Neural progenitor cell (in vitro differentiated cells): Measurements from ENCODE around the gene ZFP1. TPM values are rescaled to one million over a fixed set of nuclear protein-coding genes. Genes with fewer than 3 reads are reported as not detected.

Experiments
- DNase-seq: peaks from one replicate; pipeline ENCODE4 v3.0.0-alpha.2; 2016; ENCODE audit warnings: low spot score
- H2AFZ ChIP-seq: fragments of 200-600 bp; sonication (generic); replicated peaks from 2 replicates; pipeline ENCODE4 v1.6.1; 2016; ENCODE audit warnings: antibody characterized with exemption
- H3F3A ChIP-seq: fragments of 200-600 bp; sonication (generic); 2 replicates; pipeline ENCODE4 v1.6.1; 2016; ENCODE audit warnings: antibody characterized with exemption, low read depth
- H3K27ac ChIP-seq: fragments of 200-600 bp; sonication (generic); 2 replicates; pipeline ENCODE4 v1.5.1; 2016; ENCODE audit warnings: mild to moderate bottlenecking
- H3K27me3 ChIP-seq: fragments of 200-600 bp; sonication (generic); 2 replicates; pipeline ENCODE4 v1.6.1; 2016; ENCODE audit warnings: mild to moderate bottlenecking, moderate library complexity
- H3K36me3 ChIP-seq: fragments of 200-600 bp; sonication (generic); 2 replicates; pipeline ENCODE4 v1.5.1; 2016
- H3K4me1 ChIP-seq: fragments of 200-600 bp; sonication (generic); 2 replicates; pipeline ENCODE4 v1.6.1; 2016; ENCODE audit warnings: mixed run types
- H3K4me2 ChIP-seq: fragments of 200-600 bp; sonication (generic); 2 replicates; pipeline ENCODE4 v1.6.1; 2016
- H3K4me3 ChIP-seq: fragments of 200-600 bp; sonication (generic); 2 replicates; pipeline ENCODE4 v1.5.1; 2016
- H3K79me2 ChIP-seq: fragments of 200-600 bp; sonication (generic); 2 replicates; pipeline ENCODE4 v1.6.1; 2016; ENCODE audit warnings: low read depth
- H3K9ac ChIP-seq: fragments of 200-600 bp; sonication (generic); 2 replicates; pipeline ENCODE4 v1.6.1; 2016
- H3K9me3 ChIP-seq: fragments of 200-600 bp; sonication (generic); 2 replicates; pipeline ENCODE4 v1.5.1; 2016; ENCODE audit warnings: low read depth
- H4K20me1 ChIP-seq: fragments of 200-600 bp; sonication (generic); 2 replicates; pipeline ENCODE4 v1.6.1; 2016; ENCODE audit warnings: low read depth
- H3K27ac Mint-ChIP-seq: 3 replicates; pipeline ENCODE4 v1.8.0; 2021; ENCODE audit warnings: mixed read lengths
- H3K27me3 Mint-ChIP-seq: 2 replicates; pipeline ENCODE4 v1.8.0; 2022; ENCODE audit warnings: low read depth, mild to moderate bottlenecking, inconsistent platforms, moderate library complexity, mixed read lengths; ENCODE audit not compliant: insufficient read depth
- H3K36me3 Mint-ChIP-seq: 3 replicates; pipeline ENCODE4 v1.8.0; 2021; ENCODE audit warnings: mixed read lengths
- H3K4me1 Mint-ChIP-seq: 3 replicates; pipeline ENCODE4 v1.8.0; 2021; ENCODE audit warnings: mixed read lengths
- H3K4me3 Mint-ChIP-seq: 3 replicates; pipeline ENCODE4 v1.8.0; 2021; ENCODE audit warnings: mild to moderate bottlenecking, moderate library complexity, mixed read lengths
- H3K9me3 Mint-ChIP-seq: 3 replicates; pipeline ENCODE4 v1.8.0; 2020; ENCODE audit warnings: mixed read lengths
- CTCF ChIP-seq: fragments of 200-600 bp; sonication (generic); IDR thresholded peaks from 2 replicates; pipeline ENCODE4 v1.5.1; 2017; ENCODE audit warnings: antibody characterized with exemption, mild to moderate bottlenecking
- EZH2 ChIP-seq: fragments of 200-600 bp; sonication (generic); IDR thresholded peaks from 2 replicates; pipeline ENCODE4 v1.6.1; 2017; ENCODE audit warnings: antibody characterized with exemption, mild to moderate bottlenecking, moderate library complexity
- EZH2phosphoT487 ChIP-seq: fragments of 200-600 bp; sonication (generic); IDR thresholded peaks from 2 replicates; pipeline ENCODE4 v1.6.1; 2017; ENCODE audit warnings: antibody characterized with exemption
- total RNA-seq: library from RNA; depleted of rRNA; stranded (reverse); fragments of >200 nt; gene quantifications from 2 replicates; pipeline ENCODE4 v1.2.3, GENCODE V29; 2015; ENCODE audit warnings: low replicate concordance

The ZFP1 gene
- total RNA-seq, 1 donor from 2014 or later: 35.4 TPM

GRCh38 chr16:75160386-75160785, 12.1 kb downstream of the ZFP1 start:
- H2AFZ ChIP-seq: no peak overlapping the region
- H3K27ac ChIP-seq: no peak overlapping the region
- Mint-ChIP-seq H3K9me3 (peaks cover 77% of the 10 kb centered on the region), H3K4me3 (no peak overlapping the region), H3K4me1 (no peaks in the 10 kb centered on the region), H3K27me3 (peaks cover 4% of the 10 kb centered on the region), H3K36me3 (peaks cover 75% of the 10 kb centered on the region), H3K27ac (no peak overlapping the region)
- no peak overlapping the region for H3K9ac ChIP-seq
- no peak for TF ChIP-seq EZH2phosphoT487
- TF ChIP-seq EZH2: no peak
- TF ChIP-seq CTCF: no peak
- H3F3A ChIP-seq: peaks cover 3% of the 10 kb centered on the region
- H3K4me2 ChIP-seq: no peak overlapping the region
- peaks cover 10% of the 10 kb centered on the region for H3K9me3 ChIP-seq
- H3K4me3 ChIP-seq: no peak overlapping the region
- H3K79me2 ChIP-seq: peaks cover 81% of the 10 kb centered on the region
- no peaks in the 10 kb centered on the region for H3K4me1 ChIP-seq
- peaks cover 14% of the 10 kb centered on the region for H3K36me3 ChIP-seq
- no peaks in the 10 kb centered on the region for H3K27me3 ChIP-seq
- H4K20me1 ChIP-seq: no peaks in the 10 kb centered on the region
- DNase-seq: no peak

- Histone ChIP-seq H4K20me1 (no peaks in the 10 kb centered on the region), H3K4me1 (no peaks in the 10 kb centered on the region), H3K9me3 (peaks cover 33% of the 10 kb centered on the region), H3K79me2 (peaks cover 26% of the 10 kb centered on the region), H3K4me3 (no peak overlapping the region), H3K36me3 (peaks cover 68% of the 10 kb centered on the region), H3K27ac (no peak overlapping the region), H3K27me3 (peaks cover 5% of the 10 kb centered on the region), H3K9ac (no peak overlapping the region), H2AFZ (no peak overlapping the region), H3F3A (no peaks in the 10 kb centered on the region), H3K4me2 (no peak overlapping the region)
- no peak overlapping the region for H3K4me3 Mint-ChIP-seq
- H3K9me3 Mint-ChIP-seq: peaks cover 92% of the 10 kb centered on the region
- H3K36me3 Mint-ChIP-seq: peaks cover 87% of the 10 kb centered on the region
- H3K27ac Mint-ChIP-seq: no peak overlapping the region
- H3K4me1 Mint-ChIP-seq: no peaks in the 10 kb centered on the region
- peaks cover 4% of the 10 kb centered on the region for H3K27me3 Mint-ChIP-seq
- no peak for DNase-seq
- TF ChIP-seq EZH2 (no peak), EZH2phosphoT487 (no peak), CTCF (no peak)
Measured at GRCh38 chr16:75169899-75170405, 21.6 kb downstream of the ZFP1 start.

- H3K4me2 ChIP-seq: no peak overlapping the region
- H3K27ac ChIP-seq: no peak overlapping the region
- Mint-ChIP-seq H3K4me1 (no peaks in the 10 kb centered on the region), H3K36me3 (peaks cover 69% of the 10 kb centered on the region), H3K9me3 (peaks cover 83% of the 10 kb centered on the region), H3K4me3 (no peak overlapping the region), H3K27me3 (peaks cover 7% of the 10 kb centered on the region), H3K27ac (no peak overlapping the region)
- peaks cover 46% of the 10 kb centered on the region for H3K36me3 ChIP-seq
- no peak overlapping the region for H3K4me3 ChIP-seq
- no peak overlapping the region for H2AFZ ChIP-seq
- no peak overlapping the region for H3K9ac ChIP-seq
- H3K9me3 ChIP-seq: peaks cover 33% of the 10 kb centered on the region
- peaks cover 3% of the 10 kb centered on the region for H3K79me2 ChIP-seq
- no peaks in the 10 kb centered on the region for H3F3A ChIP-seq
- H3K4me1 ChIP-seq: no peaks in the 10 kb centered on the region
- H3K27me3 ChIP-seq: peaks cover 5% of the 10 kb centered on the region
- no peak for DNase-seq
- no peak for TF ChIP-seq CTCF
- TF ChIP-seq EZH2phosphoT487: no peak
- no peak for TF ChIP-seq EZH2
- H4K20me1 ChIP-seq: no peaks in the 10 kb centered on the region
Measured at GRCh38 chr16:75172578-75172977, 24.3 kb downstream of the ZFP1 start.
